Stimulated activated CD4-positive, alpha-beta T cell treated with anti-CD3 and anti-CD28 coated beads, Interleukin-1b, Interleukin-23, amount 100 ng/mL, for 24 hours (primary cell): ENCODE data around the gene MCTP2.
A peak's percentile ranks its signal among the peaks of the same experiment; 100 is the strongest.

Experiments
- DNase-seq, 4 experiments: peaks; one replicate each; pipeline ENCODE4 v3.0.0-alpha.2; 2020; ENCODE audit warnings: low read depth in 4 of 4, low spot score in 1 of 4

The MCTP2 gene

GRCh38 chr15:94295275-94295674 lies 63.9 kb downstream of the MCTP2 start:
- DNase-seq: no peak

DNA sequence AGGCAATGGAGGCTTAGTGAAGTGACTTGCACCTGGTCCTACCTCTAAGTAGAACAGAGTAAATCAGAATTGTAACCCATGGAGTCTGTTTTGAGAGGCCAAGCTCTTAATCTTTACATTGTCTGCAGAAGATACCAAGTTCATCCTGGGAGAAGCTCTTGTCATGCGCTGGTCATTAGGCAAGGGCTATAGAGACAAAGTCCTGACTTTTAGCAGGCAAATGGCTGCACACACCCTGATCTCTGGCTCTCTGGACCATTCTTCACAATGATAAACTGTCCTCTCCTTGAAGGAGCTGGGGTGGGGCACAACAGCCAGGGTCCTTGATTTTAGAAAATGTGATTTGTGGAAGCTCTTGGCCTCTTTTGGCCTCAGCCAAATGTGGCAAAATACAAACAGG lies 65.4 kb downstream of the MCTP2 start:
- DNase-seq: no peak

DNA sequence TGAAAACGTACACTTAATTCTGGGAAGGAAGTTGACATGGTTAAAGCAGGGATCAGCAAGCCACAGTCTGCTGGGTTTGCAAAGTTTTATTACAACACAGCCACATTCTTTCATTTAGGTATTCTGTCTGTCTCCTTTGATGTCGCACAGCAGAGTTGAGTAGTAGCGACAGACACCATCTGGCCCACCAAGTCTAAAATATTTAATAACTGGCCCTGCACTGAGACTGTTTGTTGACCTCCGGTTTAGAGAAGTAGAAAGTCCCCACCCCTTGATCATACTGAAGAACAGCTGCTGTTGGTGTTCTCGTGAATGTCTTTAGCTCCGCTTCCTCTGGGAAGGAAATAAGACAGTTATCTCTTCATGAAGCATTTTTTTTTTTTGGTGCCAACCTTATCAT lies 66.2 kb downstream of the MCTP2 start:
- DNase-seq: no peak

DNA sequence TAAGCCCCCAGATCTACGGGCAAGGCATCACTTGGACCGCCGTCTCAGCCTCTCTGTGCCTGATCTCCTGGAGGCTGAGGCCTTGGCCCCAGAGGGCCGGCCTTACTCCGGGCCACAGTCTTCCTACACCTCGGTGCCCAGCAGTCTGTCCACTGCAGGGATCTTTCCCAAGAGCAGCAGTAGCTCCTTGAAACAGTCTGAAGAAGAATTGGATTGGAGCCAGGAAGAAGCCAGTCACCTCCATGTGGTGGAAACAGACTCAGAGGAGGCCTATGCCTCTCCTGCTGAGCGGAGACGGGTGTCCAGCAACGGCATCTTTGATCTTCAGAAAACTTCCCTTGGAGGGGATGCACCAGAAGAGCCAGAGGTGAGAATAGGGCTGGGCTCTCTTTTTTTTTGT lies 67.0 kb downstream of the MCTP2 start:
- DNase-seq: no peak

DNA sequence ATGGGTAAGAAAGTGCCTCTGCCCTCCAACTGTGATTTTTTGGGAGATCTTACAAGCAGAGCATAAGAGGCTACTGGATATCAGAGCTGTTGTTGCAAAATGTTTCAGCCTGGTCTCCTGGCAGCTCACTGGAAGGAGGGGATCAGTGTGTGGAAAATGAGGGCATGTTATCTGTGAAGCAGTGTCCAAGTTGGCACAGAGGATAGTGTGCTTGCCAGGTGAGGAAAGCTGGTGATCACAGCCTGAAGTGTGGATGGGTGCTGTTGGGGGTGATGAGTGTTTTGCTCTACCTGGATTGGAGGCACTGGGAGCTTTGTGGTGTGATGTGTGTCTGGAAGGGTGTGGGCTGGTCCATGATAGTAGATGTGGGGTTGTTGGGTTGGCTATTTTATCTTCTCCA lies 69.3 kb downstream of the MCTP2 start:
- no peak for DNase-seq

DNA sequence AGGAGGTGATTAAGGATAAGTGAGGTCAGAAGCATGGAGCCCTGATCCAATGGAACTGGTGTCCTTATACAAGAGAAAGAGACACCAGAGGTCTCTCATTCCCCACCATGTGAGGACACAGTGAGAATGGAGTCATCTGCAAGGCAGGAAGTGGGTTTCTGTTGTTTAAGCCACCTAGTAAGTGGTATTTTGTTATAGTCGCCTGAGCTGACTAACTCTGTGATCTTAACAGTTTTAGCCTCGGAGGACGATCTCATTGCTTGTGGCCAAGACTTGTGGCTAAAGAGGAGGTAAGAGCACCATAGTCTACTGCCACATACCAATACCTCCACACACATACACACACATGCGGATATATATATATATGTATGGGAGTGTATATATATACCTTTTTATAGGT lies 73.8 kb downstream of the MCTP2 start:
- DNase-seq: no peak

- DNase-seq: no peak
Observed at GRCh38 chr15:94306700-94307650, 75.6 kb downstream of the MCTP2 start.

GRCh38 chr15:94312946-94313345 lies 81.6 kb downstream of the MCTP2 start:
- no peak for DNase-seq

DNA sequence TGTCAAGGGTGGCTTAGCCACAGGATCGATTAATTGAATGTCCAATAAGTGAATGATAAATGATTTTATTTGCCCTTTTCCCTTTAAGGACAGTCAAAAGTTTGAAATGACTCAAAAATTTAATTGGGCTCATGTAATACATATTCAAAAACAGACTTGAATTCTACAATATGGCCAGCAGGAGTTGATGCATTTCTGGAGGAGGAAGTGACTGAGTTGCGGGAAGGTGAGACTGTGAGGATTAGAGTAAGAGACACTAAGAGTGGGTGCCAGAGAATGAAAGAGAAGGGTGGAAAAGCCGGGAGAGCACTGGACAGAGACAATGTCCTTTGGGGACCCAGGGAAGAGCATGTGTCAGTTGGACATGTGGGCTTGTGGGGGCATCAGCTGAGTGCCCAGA lies 83.3 kb downstream of the MCTP2 start:
- no peak for DNase-seq

DNA sequence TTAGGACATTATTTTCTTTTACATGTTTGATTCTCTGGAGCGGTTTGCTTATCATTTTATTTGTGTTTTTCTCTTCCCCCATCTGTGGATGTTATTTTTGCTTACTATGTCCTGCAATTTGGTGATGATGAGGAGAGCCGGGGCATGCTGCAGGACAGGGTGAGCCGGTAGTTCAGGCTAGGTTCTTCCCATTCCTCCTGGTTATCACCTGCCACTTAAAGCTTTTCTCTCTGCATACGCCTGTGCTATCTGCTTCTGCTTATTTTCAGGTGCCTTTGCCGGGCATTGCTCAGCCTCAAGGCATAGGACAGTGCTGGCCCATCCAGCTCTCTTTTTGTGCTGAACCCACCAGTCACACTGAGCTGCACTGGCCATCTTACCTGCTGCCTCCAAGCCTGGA lies 85.8 kb downstream of the MCTP2 start:
- no peak for DNase-seq

- no peak for DNase-seq
Observed at GRCh38 chr15:94322141-94322540, 90.8 kb downstream of the MCTP2 start.

GRCh38 chr15:94323076-94323475 lies 91.7 kb downstream of the MCTP2 start:
- DNase-seq: no peak

GRCh38 chr15:94324117-94324826 lies 92.9 kb downstream of the MCTP2 start:
- DNase-seq: peak in 3 of 4 experiments; percentile 19 to 36 (median 30)

DNA sequence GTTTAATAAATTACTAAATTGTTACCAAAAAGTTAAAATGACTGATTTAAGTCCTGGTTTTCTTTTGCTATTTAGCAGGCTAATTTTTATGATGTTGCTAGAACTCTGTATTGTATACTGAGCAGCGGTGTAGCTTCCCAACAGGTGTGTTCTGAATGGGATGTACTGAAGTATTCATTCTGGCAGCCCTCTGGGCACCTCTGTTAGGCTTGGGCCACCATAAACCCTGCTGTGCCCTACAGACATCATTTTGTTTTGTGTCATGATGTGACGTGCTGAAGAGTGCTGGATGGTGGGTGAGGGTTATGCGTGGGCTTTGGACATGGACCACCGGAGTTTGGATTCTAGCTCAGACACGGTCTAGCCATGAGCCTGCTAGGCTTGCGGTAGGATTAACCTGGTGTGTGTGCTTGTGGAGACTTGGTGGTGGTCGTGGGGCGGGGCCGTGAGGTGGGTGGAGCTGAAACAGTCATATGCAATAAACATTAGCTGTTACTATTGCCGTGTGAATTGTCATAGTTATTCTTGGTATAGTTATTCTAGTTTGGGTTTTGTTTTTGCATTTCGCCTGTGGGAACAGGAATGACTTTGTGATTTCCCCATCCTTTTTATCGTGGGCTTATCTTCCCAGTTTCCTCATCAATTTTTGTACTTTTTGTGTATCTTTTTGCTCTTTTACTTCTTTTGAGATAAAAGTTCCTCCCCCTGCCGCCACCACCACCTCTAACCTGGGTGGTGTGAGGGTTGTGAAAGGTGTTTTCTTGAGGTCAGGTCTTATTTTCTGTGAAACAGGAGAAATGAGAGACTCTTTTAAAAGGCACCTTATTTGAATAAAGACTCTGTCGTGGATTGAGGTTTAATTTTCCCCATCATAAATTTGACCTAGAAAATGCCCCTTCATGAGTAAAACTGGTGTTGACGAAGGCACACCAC lies 93.7 kb downstream of the MCTP2 start:
- DNase-seq: no peak

GRCh38 chr15:94327356-94327936 lies 96.1 kb downstream of the MCTP2 start:
- DNase-seq: no peak

DNA sequence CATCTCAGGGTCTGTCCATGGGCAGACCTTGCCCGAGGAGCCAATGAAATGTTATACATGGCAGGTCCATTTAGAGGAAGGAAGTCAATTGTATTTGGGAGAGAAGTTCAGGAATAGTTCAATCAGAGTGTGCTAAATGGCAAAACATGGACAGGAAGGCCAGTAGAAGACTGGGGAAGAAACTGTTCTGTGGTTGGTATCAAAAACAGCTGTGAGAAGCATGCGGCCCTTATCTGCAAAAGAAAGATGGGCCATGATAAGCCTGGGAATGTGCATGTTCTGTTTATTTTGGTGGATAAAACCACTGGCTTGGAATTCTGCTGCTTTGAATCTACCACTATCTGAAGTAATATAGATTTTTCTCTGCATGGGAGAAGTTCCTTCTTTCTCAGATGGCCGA lies 100.4 kb downstream of the MCTP2 start:
- no peak for DNase-seq

DNA sequence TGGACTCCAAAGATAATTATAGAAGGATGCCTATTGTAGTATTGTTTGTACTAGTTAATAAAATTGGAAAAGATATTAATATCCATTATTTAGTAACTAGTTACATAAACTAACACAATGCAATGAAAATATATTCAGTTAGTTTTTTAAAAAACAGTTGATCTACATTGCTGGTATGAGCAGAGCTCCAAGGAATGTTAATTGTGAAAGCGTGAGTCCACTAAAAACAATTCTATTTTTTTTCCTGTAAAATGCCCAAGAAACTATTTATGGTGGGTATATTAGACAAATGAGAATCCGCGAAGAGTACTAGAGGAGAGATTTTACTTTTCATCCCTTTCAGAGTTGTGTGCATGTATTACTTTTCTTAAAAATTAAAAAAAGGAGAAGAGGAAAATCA lies 104.3 kb downstream of the MCTP2 start:
- no peak for DNase-seq

- no peak for DNase-seq
Observed at GRCh38 chr15:94336817-94337467, 105.6 kb downstream of the MCTP2 start.

- no peak for DNase-seq
Observed at GRCh38 chr15:94338243-94338846, 107.0 kb downstream of the MCTP2 start.

GRCh38 chr15:94346282-94346681 lies 114.9 kb downstream of the MCTP2 start:
- no peak for DNase-seq
